Fibroblast of lung (primary cell): Measurements from ENCODE around the gene FBXW11. TPM values are rescaled to one million over a fixed set of nuclear protein-coding genes. Genes with fewer than 3 reads are reported as not detected.

Source experiments
- DNase-seq, 2 donors: peaks; one replicate each; pipeline versions ENCODE4 v3.0.0 to v3.0.0-alpha.2; 2010; ENCODE audit warnings: low read depth in 2 of 2
- H2AFZ ChIP-seq: 2 replicates; pipeline ENCODE4 v1.5.1; 2012; ENCODE audit warnings: low read length, control low read depth, inconsistent platforms
- H3K27ac ChIP-seq: 2 replicates; pipeline ENCODE4 v1.5.1; 2011; ENCODE audit warnings: low read length, control low read depth; ENCODE audit not compliant: insufficient read depth
- H3K27me3 ChIP-seq: 2 replicates; pipeline ENCODE4 v1.5.1; 2011; ENCODE audit warnings: mild to moderate bottlenecking, low read length; ENCODE audit not compliant: control insufficient read depth, insufficient read depth
- H3K36me3 ChIP-seq: 2 replicates; pipeline ENCODE4 v1.5.1; 2011; ENCODE audit warnings: low read length; ENCODE audit not compliant: control insufficient read depth, insufficient read depth
- H3K4me1 ChIP-seq: 2 replicates; pipeline ENCODE4 v1.5.1; 2011; ENCODE audit warnings: low read length; ENCODE audit not compliant: control insufficient read depth, insufficient read depth; ENCODE audit errors: extremely low read depth
- H3K4me2 ChIP-seq: 2 replicates; pipeline ENCODE4 v1.5.1; 2011; ENCODE audit warnings: low read length, control low read depth; ENCODE audit not compliant: insufficient read depth; ENCODE audit errors: extremely low read depth
- H3K4me3 ChIP-seq, 4 experiments: fragments of 200-600 bp in 1 of 4; sonication (generic) in 1 of 4; replicated peaks in 1 of 4; 2 replicates each; pipeline ENCODE4 v1.5.1; 2011 to 2016; ENCODE audit warnings: low read length in 4 of 4, low read depth in 3 of 4, mild to moderate bottlenecking in 3 of 4, control low read depth in 2 of 4, inconsistent platforms in 1 of 4, mixed read lengths in 1 of 4; ENCODE audit not compliant: insufficient read depth in 1 of 4; ENCODE audit errors: control extremely low read depth in 1 of 4
- H3K79me2 ChIP-seq: 2 replicates; pipeline ENCODE4 v1.5.1; 2012; ENCODE audit warnings: mild to moderate bottlenecking, low read length, inconsistent platforms; ENCODE audit not compliant: control insufficient read depth, insufficient read depth
- H3K9ac ChIP-seq: 2 replicates; pipeline ENCODE4 v1.5.1; 2011; ENCODE audit warnings: mild to moderate bottlenecking, low read length, control low read depth; ENCODE audit not compliant: insufficient read depth
- H3K9me3 ChIP-seq: 2 replicates; pipeline ENCODE4 v1.5.1; 2012; ENCODE audit warnings: low read depth, low read length; ENCODE audit not compliant: control insufficient read depth, insufficient read depth
- H4K20me1 ChIP-seq: 2 replicates; pipeline ENCODE4 v1.5.1; 2011; ENCODE audit warnings: low read length; ENCODE audit not compliant: control insufficient read depth, insufficient read depth; ENCODE audit errors: extremely low read depth
- EZH2 ChIP-seq: IDR thresholded peaks from 2 replicates; pipeline ENCODE4 v1.5.1; 2012; ENCODE audit warnings: low read length, control low read depth, mild to moderate bottlenecking; ENCODE audit errors: missing control alignments
- polyA plus RNA-seq, 2 donors: library from polyadenylated mRNA; depleted of rRNA in 1 of 2; stranded (reverse) in 1 of 2; unstranded in 1 of 2; fragments of >200 nt; gene quantifications; 2 replicates each; pipeline ENCODE4 v1.2.1, GENCODE V29; 2011 to 2012; ENCODE audit warnings: missing spikeins in 1 of 2
- total RNA-seq: library from RNA; depleted of rRNA; stranded (reverse); fragments of >200 nt; gene quantifications from 2 replicates; pipeline ENCODE4 v1.2.1, GENCODE V29; 2014
- TF ChIP-seq, protein P1 (sequence below), 2 donors: IDR thresholded peaks in 1 of 2; conservative IDR thresholded peaks in 1 of 2; 1 replicate in 1 of 2; 2 replicates in 1 of 2; pipeline ENCODE4 v1.5.1; 2011 to 2012; ENCODE audit warnings: low read length in 2 of 2, control low read depth in 1 of 2, inconsistent platforms in 1 of 2, low read depth in 1 of 2, mild to moderate bottlenecking in 1 of 2

The FBXW11 gene
- total and polyA plus RNA-seq, 2 donors (not counting 1 experiment from before 2014, with no cell fraction given), result 52.6 to 113 TPM

DNA sequence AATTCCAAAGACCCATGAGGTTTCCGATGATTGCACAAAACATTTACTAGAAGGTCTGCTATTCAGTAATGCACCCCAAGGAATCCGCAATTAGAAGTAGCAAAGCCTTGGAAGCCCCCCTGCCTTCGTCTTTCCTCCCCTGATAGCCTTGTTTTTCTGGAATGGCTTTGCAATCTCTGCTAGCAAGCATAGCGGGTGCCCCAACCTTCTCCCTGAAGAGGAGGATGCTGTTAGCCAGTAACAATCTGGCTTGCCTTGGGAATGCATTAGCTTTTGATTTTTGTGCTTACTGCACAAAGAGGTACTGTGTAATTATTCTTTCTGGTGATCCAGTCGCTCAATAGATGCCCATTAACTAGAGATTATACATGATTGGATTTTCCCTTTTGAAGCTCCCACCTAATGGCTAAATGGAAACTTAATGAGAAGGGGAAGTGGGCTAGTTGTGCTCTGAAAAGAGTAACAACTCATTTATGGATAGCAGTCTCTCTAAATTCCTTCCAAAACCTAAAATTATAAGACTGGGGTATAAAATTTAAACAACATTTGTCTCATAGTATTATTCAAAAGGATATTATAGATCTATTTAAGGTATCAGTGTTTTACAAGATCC, 91.6 kb downstream of the FBXW11 start:
- H4K20me1 ChIP-seq, result no peaks in the 10 kb centered on the region
- H2AFZ ChIP-seq, result no peak overlapping the region
- TF ChIP-seq, protein P1, sequence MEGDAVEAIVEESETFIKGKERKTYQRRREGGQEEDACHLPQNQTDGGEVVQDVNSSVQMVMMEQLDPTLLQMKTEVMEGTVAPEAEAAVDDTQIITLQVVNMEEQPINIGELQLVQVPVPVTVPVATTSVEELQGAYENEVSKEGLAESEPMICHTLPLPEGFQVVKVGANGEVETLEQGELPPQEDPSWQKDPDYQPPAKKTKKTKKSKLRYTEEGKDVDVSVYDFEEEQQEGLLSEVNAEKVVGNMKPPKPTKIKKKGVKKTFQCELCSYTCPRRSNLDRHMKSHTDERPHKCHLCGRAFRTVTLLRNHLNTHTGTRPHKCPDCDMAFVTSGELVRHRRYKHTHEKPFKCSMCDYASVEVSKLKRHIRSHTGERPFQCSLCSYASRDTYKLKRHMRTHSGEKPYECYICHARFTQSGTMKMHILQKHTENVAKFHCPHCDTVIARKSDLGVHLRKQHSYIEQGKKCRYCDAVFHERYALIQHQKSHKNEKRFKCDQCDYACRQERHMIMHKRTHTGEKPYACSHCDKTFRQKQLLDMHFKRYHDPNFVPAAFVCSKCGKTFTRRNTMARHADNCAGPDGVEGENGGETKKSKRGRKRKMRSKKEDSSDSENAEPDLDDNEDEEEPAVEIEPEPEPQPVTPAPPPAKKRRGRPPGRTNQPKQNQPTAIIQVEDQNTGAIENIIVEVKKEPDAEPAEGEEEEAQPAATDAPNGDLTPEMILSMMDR (conservative IDR thresholded peaks at IDR 0.05 in 1 of 2, IDR thresholded peaks at IDR 0.05 in 1 of 2; ENCODE audit: low read depth in 1 of 2, low read length in 2 of 2), result no peak
- TF ChIP-seq EZH2, result no peak
- H3K79me2 ChIP-seq, result peaks cover 42% of the 10 kb centered on the region
- H3K4me1 ChIP-seq, result peaks cover 14% of the 10 kb centered on the region
- H3K27ac ChIP-seq, result no peak overlapping the region
- H3K36me3 ChIP-seq, result no peaks in the 10 kb centered on the region
- no peak overlapping the region for H3K9ac ChIP-seq
- no peak overlapping the region for H3K4me3 ChIP-seq
- H3K4me2 ChIP-seq, result no peak overlapping the region
- peak in 1 of 2 donors; percentile 21 for DNase-seq
- H3K9me3 ChIP-seq, result no peaks in the 10 kb centered on the region
- H3K27me3 ChIP-seq, result no peaks in the 10 kb centered on the region

DNA sequence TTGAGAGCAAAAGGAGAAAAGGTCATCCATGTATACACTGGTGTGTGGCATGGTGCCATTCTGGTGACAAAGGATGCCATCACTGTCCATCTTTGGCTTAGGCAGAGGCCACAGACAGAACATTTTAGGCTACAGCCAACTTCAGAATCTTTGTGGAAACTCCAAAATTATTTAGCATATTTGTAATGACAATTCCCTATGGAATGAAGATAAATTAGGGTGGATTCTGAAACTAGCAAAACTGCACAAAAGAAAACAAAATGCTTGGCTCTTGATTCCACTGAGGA, 92.5 kb downstream of the FBXW11 start:
- H2AFZ ChIP-seq, result no peak overlapping the region
- no peaks in the 10 kb centered on the region for H3K36me3 ChIP-seq
- no peaks in the 10 kb centered on the region for H3K27me3 ChIP-seq
- TF ChIP-seq, protein P1 (conservative IDR thresholded peaks at IDR 0.05 in 1 of 2, IDR thresholded peaks at IDR 0.05 in 1 of 2; ENCODE audit: low read depth in 1 of 2, low read length in 2 of 2), result no peak
- no peak for TF ChIP-seq EZH2
- DNase-seq, result peak; percentile 9 to 20
- H3K79me2 ChIP-seq, result peaks cover 35% of the 10 kb centered on the region
- H3K4me2 ChIP-seq, result no peak overlapping the region
- no peaks in the 10 kb centered on the region for H3K9me3 ChIP-seq
- H3K27ac ChIP-seq, result no peak overlapping the region
- no peak overlapping the region for H3K4me3 ChIP-seq
- H4K20me1 ChIP-seq, result no peaks in the 10 kb centered on the region
- H3K9ac ChIP-seq, result no peak overlapping the region
- H3K4me1 ChIP-seq, result peaks cover 14% of the 10 kb centered on the region

DNA sequence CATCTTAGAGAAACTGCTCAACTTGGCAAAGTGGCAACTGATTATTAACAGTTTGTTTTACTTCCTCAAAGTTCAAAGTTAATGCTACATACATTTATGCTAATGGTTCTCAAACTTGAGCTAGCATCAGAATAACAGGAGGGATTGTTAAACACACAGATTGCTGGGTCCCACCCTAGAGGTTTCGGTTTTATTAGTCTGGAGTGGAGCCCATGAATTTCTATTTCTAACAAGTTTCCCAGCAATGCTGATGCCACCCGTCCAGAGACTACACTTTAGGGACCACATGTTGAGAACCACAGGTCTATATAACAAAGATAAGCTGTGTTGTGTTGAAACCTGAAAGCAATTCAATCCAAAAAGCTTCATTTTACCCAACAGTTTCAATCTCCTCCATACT, 95.3 kb downstream of the FBXW11 start:
- Histone ChIP-seq H3K4me1 (peaks cover 14% of the 10 kb centered on the region), H3K27ac (no peak overlapping the region), H4K20me1 (no peaks in the 10 kb centered on the region), H2AFZ (no peak overlapping the region), H3K36me3 (peaks cover 2% of the 10 kb centered on the region), H3K4me2 (no peak overlapping the region), H3K27me3 (no peaks in the 10 kb centered on the region), H3K9ac (no peak overlapping the region), H3K9me3 (no peaks in the 10 kb centered on the region), H3K79me2 (peaks cover 30% of the 10 kb centered on the region), H3K4me3 (no peak overlapping the region)
- DNase-seq, result no peak
- no peak for TF ChIP-seq EZH2
